Activated T-cell treated with anti-CD3 and anti-CD28 coated beads, Interleukin-2, amount 50 U/mL, for 72 hours (primary cell): ENCODE results near the gene ATP8B4. TPM values are rescaled to one million over a fixed set of nuclear protein-coding genes. Genes with fewer than 3 reads are reported as not detected.
A peak's percentile ranks its signal among the peaks of the same experiment; 100 is the strongest.

Source experiments
- ATAC-seq, 2 donors: fragments of 150-1000 bp; cut with Tn5 transposase; replicated peaks in 1 of 2; 2 replicates each; pipeline ENCODE4 v1.10.0; 2021; ENCODE audit warnings: moderate library complexity in 2 of 2, mild to moderate bottlenecking in 1 of 2
- DNase-seq, 2 donors: peaks; one replicate each; pipeline ENCODE4 v3.0.0; 2021 to 2022; ENCODE audit warnings: mixed read lengths in 1 of 2
- H3K27ac Mint-ChIP-seq: one replicate; pipeline ENCODE4 v1.8.0; 2022; ENCODE audit warnings: mild to moderate bottlenecking, moderate library complexity, mixed read lengths
- H3K27me3 Mint-ChIP-seq: one replicate; pipeline ENCODE4 v1.8.0; 2022; ENCODE audit warnings: low read depth, mixed read lengths
- H3K36me3 Mint-ChIP-seq, 2 donors: one replicate each; pipeline ENCODE4 v1.8.0; 2022; ENCODE audit warnings: mixed read lengths in 2 of 2, mild to moderate bottlenecking in 1 of 2; ENCODE audit not compliant: insufficient read depth in 2 of 2
- H3K4me1 Mint-ChIP-seq: one replicate; pipeline ENCODE4 v1.8.0; 2022; ENCODE audit warnings: low read depth, mixed read lengths
- H3K4me3 Mint-ChIP-seq, 2 donors: one replicate each; pipeline ENCODE4 v1.8.0; 2022; ENCODE audit warnings: mild to moderate bottlenecking in 2 of 2, mixed read lengths in 2 of 2, moderate library complexity in 2 of 2
- H3K9me3 Mint-ChIP-seq, 2 donors: one replicate each; pipeline ENCODE4 v1.8.0; 2022; ENCODE audit warnings: mixed read lengths in 2 of 2
- total RNA-seq, 2 donors: library from RNA; stranded (reverse); gene quantifications; one replicate each; pipeline ENCODE4 v1.2.3, GENCODE V29; 2022

Gene ATP8B4
- total RNA-seq, 2 donors from 2014 or later: 14.0 to 21.3 TPM

DNA sequence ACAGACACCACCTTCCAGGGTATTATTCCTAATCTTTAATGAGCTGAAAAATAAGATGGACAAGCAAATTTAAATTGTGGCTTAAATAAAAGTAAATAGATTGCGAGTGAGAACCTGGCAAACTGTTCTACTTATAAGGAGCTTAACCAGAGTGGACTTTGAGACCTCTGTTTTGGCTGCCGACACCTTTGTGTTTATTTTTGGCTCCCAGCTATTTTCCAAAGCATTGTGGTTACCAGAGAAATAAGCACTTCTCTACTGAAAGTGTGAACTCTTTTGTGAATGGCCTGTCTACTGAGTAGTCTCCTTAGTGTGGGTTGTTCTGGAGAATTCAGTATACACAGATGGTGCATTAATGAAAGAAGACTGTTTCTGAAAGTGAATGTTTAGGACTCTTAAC, 109.4 kb downstream of the ATP8B4 start:
- H3K9me3 Mint-ChIP-seq: no peaks in the 10 kb centered on the region
- ATAC-seq (no peak), DNase-seq (no peak)
- H3K27me3 Mint-ChIP-seq: peaks cover 6% of the 10 kb centered on the region
- no peaks in the 10 kb centered on the region for H3K4me1 Mint-ChIP-seq
- H3K4me3 Mint-ChIP-seq: no peak overlapping the region
- no peaks in the 10 kb centered on the region for H3K36me3 Mint-ChIP-seq
- no peak overlapping the region for H3K27ac Mint-ChIP-seq

DNA sequence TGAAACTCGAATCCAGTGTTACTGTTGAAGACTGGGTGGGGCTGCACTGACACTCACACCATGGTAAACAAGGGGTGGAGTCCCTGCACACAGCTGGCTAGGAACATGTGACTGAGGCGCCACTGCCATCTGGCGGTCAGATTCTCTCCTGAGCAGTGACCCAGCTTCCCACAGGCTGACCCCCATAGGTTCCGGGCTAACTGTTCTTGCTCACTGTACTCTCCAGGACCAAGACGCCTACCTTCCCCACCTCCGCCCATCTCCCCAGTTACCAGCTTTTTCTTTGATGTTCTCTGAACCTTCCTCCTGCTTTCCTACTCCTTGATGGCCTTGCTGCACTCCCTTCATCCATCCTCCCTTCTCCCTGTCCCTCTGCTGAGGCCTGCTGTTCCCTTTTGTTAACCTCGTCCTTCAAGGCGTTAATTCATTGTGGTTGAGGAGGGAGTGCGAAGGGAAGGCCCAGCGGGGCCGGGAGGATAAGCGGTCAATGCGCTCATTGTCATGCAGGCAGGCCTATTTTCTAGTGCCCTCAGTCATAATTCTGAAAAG, 115.2 kb downstream of the ATP8B4 start:
- Mint-ChIP-seq H3K27ac (no peak overlapping the region), H3K27me3 (no peaks in the 10 kb centered on the region)

DNA sequence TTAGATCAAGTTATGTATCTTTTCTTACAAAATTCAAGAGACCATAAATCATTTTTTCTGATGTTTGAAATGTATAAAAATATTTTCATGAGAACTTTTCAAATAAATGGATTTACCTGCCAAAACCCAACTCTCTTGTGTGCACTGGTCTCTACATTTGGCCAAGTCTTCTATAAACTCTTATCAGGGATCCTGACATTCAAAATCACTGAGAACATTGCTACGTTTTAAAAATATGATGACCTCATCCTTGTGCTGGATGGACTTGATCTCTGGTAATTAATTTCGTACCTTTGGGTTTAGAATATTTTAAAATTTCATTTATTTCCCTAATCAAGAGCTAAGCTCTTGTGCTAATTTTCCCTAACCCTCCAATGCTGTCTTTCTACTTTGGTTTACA, 127.4 kb downstream of the ATP8B4 start:
- H3K36me3 Mint-ChIP-seq: peaks cover 0 to 2% of the 10 kb centered on the region in 2 donors
- no peaks in the 10 kb centered on the region for H3K9me3 Mint-ChIP-seq
- DNase-seq (no peak), ATAC-seq (no peak)
- H3K27ac Mint-ChIP-seq: no peak overlapping the region
- no peak overlapping the region for H3K4me3 Mint-ChIP-seq
- no peaks in the 10 kb centered on the region for H3K27me3 Mint-ChIP-seq
- no peaks in the 10 kb centered on the region for H3K4me1 Mint-ChIP-seq

More for the DNA sequence above, 115.2 kb downstream of the ATP8B4 start:
- H3K4me1 Mint-ChIP-seq: no peaks in the 10 kb centered on the region
- no peaks in the 10 kb centered on the region for H3K9me3 Mint-ChIP-seq
- H3K36me3 Mint-ChIP-seq: no peaks in the 10 kb centered on the region
- no peak overlapping the region for H3K4me3 Mint-ChIP-seq
- peak; percentile 62 to 68 for DNase-seq
- peak; percentile 88 to 98 for ATAC-seq

DNA sequence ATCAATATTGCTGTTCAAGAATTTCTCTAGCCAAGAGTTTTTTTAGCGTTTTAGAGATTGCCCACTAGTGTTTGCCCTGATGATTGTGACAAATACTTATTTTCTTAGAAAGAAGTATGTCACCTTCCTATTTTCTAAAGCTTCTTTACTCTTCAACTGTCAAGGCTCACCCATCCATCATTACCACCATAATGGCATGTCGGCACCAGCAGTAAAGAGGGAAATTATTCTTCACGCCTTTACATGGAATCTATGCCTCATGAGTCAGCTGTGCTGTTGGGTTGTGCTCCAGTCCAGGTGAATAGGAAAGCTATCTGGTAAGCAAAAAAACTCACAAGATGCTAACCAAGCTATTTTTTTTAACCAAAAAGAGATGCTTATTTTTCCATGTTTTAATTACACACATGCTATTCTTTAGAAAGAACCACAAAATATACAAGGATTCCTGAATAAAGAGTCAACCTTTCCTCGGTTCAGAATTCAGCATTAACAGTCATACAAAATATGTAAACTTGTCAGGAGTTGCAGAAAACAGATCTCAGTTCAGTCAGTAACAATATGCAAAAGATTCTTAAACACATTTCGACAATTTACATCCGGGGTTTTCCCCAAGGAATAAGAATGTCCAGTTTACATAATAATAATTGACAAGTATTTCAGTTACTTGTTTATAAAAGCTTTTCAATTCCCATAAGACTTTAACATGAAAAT, 128.0 kb downstream of the ATP8B4 start:
- no peaks in the 10 kb centered on the region for H3K4me1 Mint-ChIP-seq
- no peak for ATAC-seq
- no peak overlapping the region for H3K4me3 Mint-ChIP-seq
- no peaks in the 10 kb centered on the region for H3K9me3 Mint-ChIP-seq
- DNase-seq: no peak
- H3K36me3 Mint-ChIP-seq: no peaks in the 10 kb centered on the region
- H3K27me3 Mint-ChIP-seq: no peaks in the 10 kb centered on the region
- H3K27ac Mint-ChIP-seq: no peak overlapping the region

DNA sequence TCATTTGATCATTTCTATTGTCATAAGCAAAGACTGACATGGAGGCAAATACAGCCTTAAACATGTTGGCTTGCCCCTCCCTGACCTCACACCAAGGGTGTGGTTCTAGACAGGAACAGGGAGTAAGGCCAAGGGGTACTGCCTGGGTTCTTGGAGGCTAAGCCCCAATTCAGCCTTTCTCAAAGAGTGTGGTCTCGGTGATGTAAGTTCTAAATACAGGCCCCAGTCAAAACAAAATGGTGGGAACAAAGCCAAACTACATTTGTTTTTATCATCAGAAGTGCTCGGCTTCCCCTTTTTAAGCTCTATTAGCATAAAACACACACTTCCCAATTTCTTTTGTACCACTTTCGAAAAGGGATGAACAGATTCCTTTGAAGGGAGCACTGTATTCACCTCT, 129.5 kb downstream of the ATP8B4 start:
- H3K27ac Mint-ChIP-seq: no peak overlapping the region
- DNase-seq (no peak), ATAC-seq (no peak)
- no peak overlapping the region for H3K4me3 Mint-ChIP-seq
- H3K27me3 Mint-ChIP-seq: no peaks in the 10 kb centered on the region
- H3K36me3 Mint-ChIP-seq: no peaks in the 10 kb centered on the region
- H3K9me3 Mint-ChIP-seq: no peaks in the 10 kb centered on the region
- no peaks in the 10 kb centered on the region for H3K4me1 Mint-ChIP-seq

DNA sequence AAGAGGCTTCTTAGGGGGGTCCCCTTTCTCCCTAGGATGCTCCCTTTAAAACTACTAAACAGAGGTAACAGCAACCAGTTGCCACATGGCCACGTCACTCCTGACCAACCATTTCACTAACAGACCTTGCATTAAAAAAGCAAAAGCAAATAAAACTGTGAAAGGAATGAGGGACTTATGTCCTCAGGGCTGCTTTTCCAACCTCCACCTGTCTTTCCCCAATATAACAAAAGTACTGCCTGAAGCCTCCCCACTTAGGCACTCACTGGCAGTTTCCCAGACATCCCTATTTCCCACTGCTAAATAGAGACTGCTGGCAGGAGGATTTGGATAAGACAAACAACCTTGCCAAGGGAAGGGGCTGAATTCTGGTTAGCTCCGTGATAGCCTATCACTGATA, 130.3 kb downstream of the ATP8B4 start:
- DNase-seq: no peak
- no peak overlapping the region for H3K27ac Mint-ChIP-seq

DNA sequence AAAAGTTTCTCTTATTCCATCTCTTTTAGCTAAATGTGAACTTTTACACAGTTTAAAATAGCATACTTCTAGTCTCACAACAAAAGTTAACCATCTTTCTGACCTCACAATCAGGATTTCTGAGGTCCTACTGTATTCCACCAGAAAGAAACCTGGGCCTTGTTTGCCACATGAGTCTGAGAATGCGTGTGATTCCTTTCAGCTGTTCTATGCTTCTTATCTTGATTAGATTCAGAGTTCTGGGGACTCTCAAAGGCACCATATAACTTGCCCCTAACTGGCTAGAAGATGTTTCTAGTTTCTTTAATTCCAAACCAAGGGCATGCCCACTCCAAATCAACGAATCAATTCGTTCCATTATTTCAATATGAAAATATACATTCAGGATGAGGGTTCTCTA, 131.1 kb downstream of the ATP8B4 start:
- H3K4me3 Mint-ChIP-seq: no peak overlapping the region

More for the DNA sequence above, 130.3 kb downstream of the ATP8B4 start:
- H3K4me1 Mint-ChIP-seq: no peaks in the 10 kb centered on the region
- no peak for ATAC-seq
- no peak overlapping the region for H3K4me3 Mint-ChIP-seq
- no peaks in the 10 kb centered on the region for H3K9me3 Mint-ChIP-seq
- no peaks in the 10 kb centered on the region for H3K36me3 Mint-ChIP-seq
- H3K27me3 Mint-ChIP-seq: no peaks in the 10 kb centered on the region

DNA sequence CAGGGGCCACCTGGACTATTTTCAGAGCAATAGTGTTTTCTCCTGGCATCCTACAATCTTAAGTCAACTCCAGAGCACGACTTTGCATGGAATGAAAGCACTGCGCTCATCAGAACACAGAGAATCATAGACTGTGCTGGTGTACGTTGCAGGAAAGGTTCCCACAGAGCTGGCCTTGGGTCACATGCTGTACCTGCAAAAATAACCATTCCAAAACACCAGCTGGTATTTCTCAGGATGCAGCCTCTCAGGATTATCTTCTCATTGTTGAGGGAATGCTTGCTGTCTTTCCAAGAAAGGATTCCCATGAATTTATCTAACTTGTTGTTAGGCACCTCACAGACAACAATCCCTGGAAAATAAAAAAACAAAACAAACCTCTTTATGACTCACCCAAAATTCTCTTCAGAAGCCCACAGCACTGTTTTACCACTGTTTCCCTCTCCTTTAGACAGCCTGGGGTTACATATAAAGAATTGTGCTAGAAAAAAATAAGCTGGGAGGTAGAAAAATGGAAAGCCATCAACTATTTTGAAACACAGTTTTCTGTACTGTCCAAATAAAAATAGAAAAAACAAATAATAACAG, 131.7 kb downstream of the ATP8B4 start:
- ATAC-seq (no peak), DNase-seq (no peak)
- no peaks in the 10 kb centered on the region for H3K4me1 Mint-ChIP-seq
- peaks cover 0 to 2% of the 10 kb centered on the region in 2 donors for H3K9me3 Mint-ChIP-seq
- no peak overlapping the region for H3K4me3 Mint-ChIP-seq
- no peaks in the 10 kb centered on the region for H3K27me3 Mint-ChIP-seq
- no peak overlapping the region for H3K27ac Mint-ChIP-seq
- H3K36me3 Mint-ChIP-seq: no peaks in the 10 kb centered on the region

More for the DNA sequence above, 131.1 kb downstream of the ATP8B4 start:
- Mint-ChIP-seq H3K9me3 (peaks cover 0 to 2% of the 10 kb centered on the region in 2 donors), H3K27me3 (no peaks in the 10 kb centered on the region), H3K4me1 (no peaks in the 10 kb centered on the region), H3K36me3 (no peaks in the 10 kb centered on the region), H3K27ac (no peak overlapping the region)
- ATAC-seq (no peak), DNase-seq (no peak)

DNA sequence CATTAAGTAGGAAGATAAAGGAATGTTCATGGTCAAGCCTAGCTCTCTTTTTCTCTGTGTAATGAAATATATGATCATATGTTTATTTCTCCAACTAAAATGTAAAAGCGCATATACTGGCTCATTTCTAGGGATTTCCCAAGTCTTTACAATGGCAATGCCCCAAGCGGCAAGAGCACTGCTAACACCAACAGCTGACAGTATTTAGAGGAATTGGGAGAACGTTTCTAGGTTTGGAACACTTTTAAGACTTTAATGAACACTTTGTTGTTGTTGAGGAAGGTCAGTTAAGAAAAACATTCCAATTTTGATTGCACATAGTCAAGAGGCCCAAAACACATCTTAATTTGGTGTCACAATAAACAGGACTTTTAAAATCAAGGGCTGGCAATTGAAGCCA, 132.7 kb downstream of the ATP8B4 start:
- Mint-ChIP-seq H3K4me1 (no peaks in the 10 kb centered on the region), H3K27ac (no peak overlapping the region), H3K27me3 (no peaks in the 10 kb centered on the region), H3K4me3 (no peak overlapping the region), H3K9me3 (peaks cover 0 to 2% of the 10 kb centered on the region in 2 donors), H3K36me3 (no peaks in the 10 kb centered on the region)
- ATAC-seq (no peak), DNase-seq (no peak)

DNA sequence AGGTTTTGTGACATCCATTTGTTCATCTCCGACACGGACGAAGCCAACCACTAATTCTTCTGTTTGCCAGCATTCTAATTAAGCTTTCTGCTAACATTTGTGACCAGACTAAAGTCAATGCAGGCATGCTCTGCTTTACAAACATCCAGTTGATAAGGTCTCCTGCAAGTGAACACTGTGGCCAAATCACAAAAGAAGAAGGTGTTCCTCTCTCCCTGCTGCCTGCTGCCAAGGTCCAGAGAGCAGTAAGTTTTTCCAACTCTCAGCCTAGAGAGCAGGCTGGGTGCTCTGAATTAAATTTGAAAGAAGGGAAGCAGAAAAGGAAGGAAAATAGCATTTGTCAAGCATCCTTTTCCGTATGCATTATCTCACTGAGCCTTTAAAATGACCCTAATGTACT, 133.6 kb downstream of the ATP8B4 start:
- Mint-ChIP-seq H3K27me3 (no peaks in the 10 kb centered on the region), H3K9me3 (peaks cover 0 to 2% of the 10 kb centered on the region in 2 donors), H3K4me1 (no peaks in the 10 kb centered on the region), H3K4me3 (no peak overlapping the region), H3K27ac (no peak overlapping the region), H3K36me3 (no peaks in the 10 kb centered on the region)
- DNase-seq (no peak), ATAC-seq (no peak)

DNA sequence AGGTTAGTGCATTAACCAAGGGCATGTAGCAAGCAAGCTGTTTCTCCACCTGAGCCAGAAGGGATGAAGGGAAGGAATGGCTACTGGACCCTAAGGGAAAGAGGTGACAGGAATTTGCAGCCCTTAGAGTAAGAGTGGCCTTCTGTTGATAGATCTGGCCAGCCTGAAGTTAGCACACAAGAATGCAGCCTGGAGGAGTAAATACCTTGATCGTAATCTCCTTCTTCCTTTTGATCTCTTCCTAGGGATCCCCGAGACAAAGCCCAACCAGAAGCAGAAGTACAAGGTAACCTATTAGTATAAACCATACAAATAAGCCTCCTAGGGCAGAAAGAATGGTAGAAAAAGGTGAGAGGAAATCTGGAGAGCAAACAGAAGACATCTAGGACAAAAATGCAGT, 134.6 kb downstream of the ATP8B4 start:
- no peaks in the 10 kb centered on the region for H3K36me3 Mint-ChIP-seq
- H3K4me1 Mint-ChIP-seq: no peaks in the 10 kb centered on the region
- no peaks in the 10 kb centered on the region for H3K27me3 Mint-ChIP-seq
- peaks cover 0 to 2% of the 10 kb centered on the region in 2 donors for H3K9me3 Mint-ChIP-seq
- H3K4me3 Mint-ChIP-seq: no peak overlapping the region
- no peak for ATAC-seq
- no peak for DNase-seq
- H3K27ac Mint-ChIP-seq: no peak overlapping the region

DNA sequence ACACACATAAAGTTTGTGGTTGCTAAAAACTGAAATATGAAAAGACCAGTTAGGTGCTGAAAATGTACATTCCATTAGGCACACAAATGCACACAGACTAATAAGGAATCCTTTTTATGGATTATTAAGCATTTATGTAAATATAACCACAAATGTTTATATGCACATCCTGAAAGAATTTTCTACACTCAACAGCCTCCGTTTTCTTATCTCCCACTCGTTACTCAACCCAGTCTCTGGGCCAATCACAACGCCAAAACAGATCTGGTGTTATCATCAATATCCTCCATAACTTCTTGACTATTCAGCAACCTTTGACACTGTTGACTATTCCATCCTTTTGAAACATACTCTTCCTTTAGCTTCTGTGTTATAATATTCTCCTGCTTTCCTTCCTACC, 136.4 kb downstream of the ATP8B4 start:
- Mint-ChIP-seq H3K27ac (no peak overlapping the region), H3K36me3 (no peaks in the 10 kb centered on the region), H3K27me3 (no peaks in the 10 kb centered on the region), H3K4me3 (no peak overlapping the region), H3K4me1 (no peaks in the 10 kb centered on the region), H3K9me3 (peaks cover 0 to 2% of the 10 kb centered on the region in 2 donors)
- ATAC-seq (no peak), DNase-seq (no peak)

DNA sequence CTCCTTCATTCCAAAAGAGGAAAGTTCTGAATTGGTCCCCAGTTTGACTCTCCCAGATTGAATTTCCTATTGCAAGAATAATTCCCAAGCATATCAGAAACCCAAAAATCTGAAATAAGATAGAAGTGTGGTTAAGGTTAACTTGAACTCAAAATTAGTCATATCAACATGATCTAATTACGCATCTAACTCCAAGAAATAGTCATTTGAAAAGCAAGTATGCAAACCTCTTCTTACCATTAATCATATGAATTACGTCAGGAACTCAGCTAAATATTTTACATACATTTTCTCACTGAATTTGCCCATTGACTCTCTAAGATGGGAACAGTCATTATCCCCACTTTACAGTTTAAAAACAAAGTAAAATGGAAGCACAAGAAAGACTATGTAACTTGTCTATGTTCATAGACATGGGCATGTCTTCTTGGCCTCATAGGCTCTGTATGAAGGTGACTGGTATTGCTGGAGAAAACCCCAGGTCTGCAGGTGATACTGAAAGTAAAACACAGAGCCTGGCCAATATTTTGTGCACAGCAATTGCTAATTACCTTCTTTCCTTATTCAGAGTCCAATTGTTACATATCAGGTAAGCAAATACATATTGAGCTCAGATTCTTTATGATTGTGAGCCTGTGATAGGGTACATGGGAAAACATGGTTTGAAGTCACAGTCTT, 139.2 kb downstream of the ATP8B4 start:
- ATAC-seq (peak in 1 of 2 donors; percentile 44), DNase-seq (no peak)
- H3K4me3 Mint-ChIP-seq: peak overlapping the region in 1 of 2 donors; percentile 11
- no peaks in the 10 kb centered on the region for H3K36me3 Mint-ChIP-seq
- H3K27me3 Mint-ChIP-seq: no peaks in the 10 kb centered on the region
- peaks cover 0 to 2% of the 10 kb centered on the region in 2 donors for H3K9me3 Mint-ChIP-seq
- no peaks in the 10 kb centered on the region for H3K4me1 Mint-ChIP-seq
- no peak overlapping the region for H3K27ac Mint-ChIP-seq
